Activated gamma-delta T cell (primary cell): ENCODE data around the gene LCLAT1.
"Not testable (repeated sequence)": the region's sequence is repeated elsewhere in the genome, so short reads cannot be mapped to it uniquely, and the experiment has no call there.

Source experiments
- DNase-seq: peaks from one replicate; lab custom pipeline; 2025; lab: John Stamatoyannopoulos, UW

Gene LCLAT1

GRCh38 chr2:30487603-30488002, 40.6 kb downstream of the LCLAT1 start:
- no peak for DNase-seq

GRCh38 chr2:30488012-30488659, 41.1 kb downstream of the LCLAT1 start:
- DNase-seq, result no peak

GRCh38 chr2:30491225-30491624, 44.2 kb downstream of the LCLAT1 start:
- no peak for DNase-seq

GRCh38 chr2:30492185-30492584, 45.1 kb downstream of the LCLAT1 start:
- no peak for DNase-seq

GRCh38 chr2:30492619-30493018, 45.6 kb downstream of the LCLAT1 start:
- no peak for DNase-seq

GRCh38 chr2:30493440-30493839, 46.4 kb downstream of the LCLAT1 start:
- no peak for DNase-seq

- not testable (repeated sequence) for DNase-seq
These were observed 48.9 kb downstream of the LCLAT1 start for GRCh38 chr2:30495896-30496295.

GRCh38 chr2:30499681-30500080, 52.6 kb downstream of the LCLAT1 start:
- no peak for DNase-seq

GRCh38 chr2:30500699-30501098, 53.7 kb downstream of the LCLAT1 start:
- DNase-seq, result no peak

- no peak for DNase-seq
These were observed 55.3 kb downstream of the LCLAT1 start for GRCh38 chr2:30502310-30502709.

- DNase-seq, result no peak
These were observed 56.1 kb downstream of the LCLAT1 start for GRCh38 chr2:30503007-30503694.

- no peak for DNase-seq
These were observed 56.6 kb downstream of the LCLAT1 start for GRCh38 chr2:30503695-30504052.

GRCh38 chr2:30504731-30505130, 57.7 kb downstream of the LCLAT1 start:
- DNase-seq, result no peak

- no peak for DNase-seq
These were observed 58.6 kb downstream of the LCLAT1 start for GRCh38 chr2:30505500-30506180.

- not testable (repeated sequence) for DNase-seq
These were observed 60.4 kb downstream of the LCLAT1 start for GRCh38 chr2:30507460-30507859.

GRCh38 chr2:30509716-30510115, 62.7 kb downstream of the LCLAT1 start:
- no peak for DNase-seq

- no peak for DNase-seq
These were observed 63.4 kb downstream of the LCLAT1 start for GRCh38 chr2:30510409-30510808.

- DNase-seq, result no peak
These were observed 64.4 kb downstream of the LCLAT1 start for GRCh38 chr2:30511122-30512083.

- no peak for DNase-seq
These were observed 65.3 kb downstream of the LCLAT1 start for GRCh38 chr2:30512243-30512886.

GRCh38 chr2:30513649-30514048, 66.6 kb downstream of the LCLAT1 start:
- DNase-seq, result not testable (repeated sequence)

GRCh38 chr2:30514134-30514847, 67.2 kb downstream of the LCLAT1 start:
- DNase-seq, result no peak
